C4-2B (cell line): ENCODE data around the gene KANSL1L.
A peak's percentile ranks its signal among the peaks of the same experiment; 100 is the strongest.

Experiments used
- H3K27ac ChIP-seq: fragments of 450-650 bp; 2 replicates; pipeline ENCODE4 v1.5.1; 2017
- CTCF ChIP-seq: fragments of 450-650 bp; conservative IDR thresholded peaks from 2 replicates; pipeline ENCODE4 v1.5.1; 2017; ENCODE audit warnings: mild to moderate bottlenecking
- ZFX ChIP-seq: fragments of 450-650 bp; IDR thresholded peaks from 2 replicates; pipeline ENCODE4 v1.6.1; 2017

Gene KANSL1L

GRCh38 chr2:209993968-209994367, 177.2 kb downstream of the KANSL1L start:
- H3K27ac ChIP-seq: no peak overlapping the region
- no peak for TF ChIP-seq CTCF
- no peak for TF ChIP-seq ZFX

- TF ChIP-seq CTCF (no peak), ZFX (no peak)
- no peak overlapping the region for H3K27ac ChIP-seq
These were observed 180.4 kb downstream of the KANSL1L start for GRCh38 chr2:209990838-209991237.

GRCh38 chr2:209988010-209988409, 183.2 kb downstream of the KANSL1L start:
- no peak overlapping the region for H3K27ac ChIP-seq
- TF ChIP-seq ZFX: no peak
- TF ChIP-seq CTCF: no peak

GRCh38 chr2:209986415-209986814, 184.8 kb downstream of the KANSL1L start:
- TF ChIP-seq ZFX: no peak
- TF ChIP-seq CTCF: no peak
- no peak overlapping the region for H3K27ac ChIP-seq

- H3K27ac ChIP-seq: no peak overlapping the region
- TF ChIP-seq CTCF (no peak), ZFX (no peak)
These were observed 185.3 kb downstream of the KANSL1L start for GRCh38 chr2:209985874-209986273.

GRCh38 chr2:209984291-209984690, 186.9 kb downstream of the KANSL1L start:
- TF ChIP-seq ZFX (no peak), CTCF (no peak)
- H3K27ac ChIP-seq: no peak overlapping the region

- TF ChIP-seq ZFX (no peak), CTCF (peak; percentile 74)
- H3K27ac ChIP-seq: no peak overlapping the region
These were observed 193.6 kb downstream of the KANSL1L start for GRCh38 chr2:209977386-209978239.
